GM18519 (cell line): ENCODE results near the gene CIT.

ENCODE experiments used
- ATAC-seq: cut with Tn5 transposase; IDR thresholded peaks from one replicate; pipeline ENCODE4 v1.9.1; 2021; ENCODE audit warnings: mild to moderate bottlenecking, moderate library complexity; ENCODE audit not compliant: unreplicated experiment, low FRiP score

CIT gene

GRCh38 chr12:119809023-119809422 lies 68.1 kb downstream of the CIT start:
- ATAC-seq, result no peak

GRCh38 chr12:119808441-119808840 lies 68.7 kb downstream of the CIT start:
- ATAC-seq, result no peak

DNA sequence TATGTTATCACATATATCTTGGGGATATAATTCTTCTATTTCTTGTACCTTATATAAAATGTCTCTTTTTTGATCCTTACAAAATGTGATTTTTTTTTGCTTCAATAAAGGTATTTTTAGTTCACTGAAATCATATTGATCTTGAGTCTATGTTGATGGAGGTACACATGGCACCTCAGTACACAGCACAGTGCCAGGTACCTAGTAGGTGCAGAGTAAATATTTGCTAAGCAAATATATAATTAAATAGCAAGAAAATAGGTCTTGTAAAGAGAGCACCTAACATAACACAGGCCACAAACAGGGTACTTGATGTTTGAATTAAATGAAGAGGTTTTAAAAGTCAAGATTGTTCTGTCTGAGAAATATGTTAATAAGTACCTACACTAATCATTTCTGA lies 69.7 kb downstream of the CIT start:
- no peak for ATAC-seq

DNA sequence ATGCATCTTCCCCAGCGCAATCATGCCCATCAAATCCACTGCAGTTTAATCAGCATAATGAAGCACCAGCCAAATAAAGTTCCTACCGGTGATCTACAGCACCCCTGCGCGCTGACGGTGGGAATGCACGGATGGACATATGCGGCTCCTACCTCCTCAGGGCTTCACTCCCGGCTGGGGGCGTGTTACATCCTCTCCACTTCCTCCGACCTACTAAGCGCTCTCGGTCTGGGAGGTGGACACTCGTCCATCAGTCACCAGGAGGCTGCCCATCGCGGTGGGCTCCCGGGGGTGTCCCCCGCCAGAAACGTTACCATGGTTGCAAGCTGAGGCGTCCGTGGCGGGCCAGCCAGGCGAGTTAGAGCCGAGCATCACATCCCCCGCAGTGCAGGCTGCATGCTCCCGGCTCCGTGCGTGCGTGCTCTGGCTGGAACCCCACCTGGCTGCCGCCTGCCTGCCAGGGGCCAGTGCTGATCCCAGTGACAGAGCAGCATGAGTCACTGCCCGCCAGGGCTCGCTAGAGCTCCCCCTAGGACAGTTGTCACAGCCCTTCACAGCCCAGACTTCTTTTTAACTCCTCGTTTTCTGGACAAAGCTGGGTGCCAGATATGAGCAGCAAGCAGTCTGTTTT lies 73.0 kb downstream of the CIT start:
- no peak for ATAC-seq

DNA sequence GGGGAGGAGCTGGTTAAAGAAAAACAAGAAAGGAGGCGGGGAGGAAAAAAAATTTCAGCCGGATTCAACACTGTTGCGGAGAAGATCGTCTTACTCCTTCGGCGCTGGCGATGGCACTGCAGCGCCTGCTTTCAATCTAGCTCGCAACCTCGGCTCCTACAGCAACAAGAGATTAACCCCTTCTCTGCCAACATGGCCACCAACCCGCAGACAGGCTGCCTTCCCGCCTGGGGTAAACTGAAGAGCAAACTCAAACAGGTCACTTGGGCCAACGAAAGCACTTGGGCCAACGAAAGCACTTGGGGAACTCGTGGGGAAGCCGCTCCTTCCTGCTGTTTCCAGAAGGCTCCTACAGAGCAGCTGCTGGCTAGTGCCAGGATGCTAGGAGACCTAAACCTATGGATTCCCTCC lies 73.7 kb downstream of the CIT start:
- no peak for ATAC-seq

DNA sequence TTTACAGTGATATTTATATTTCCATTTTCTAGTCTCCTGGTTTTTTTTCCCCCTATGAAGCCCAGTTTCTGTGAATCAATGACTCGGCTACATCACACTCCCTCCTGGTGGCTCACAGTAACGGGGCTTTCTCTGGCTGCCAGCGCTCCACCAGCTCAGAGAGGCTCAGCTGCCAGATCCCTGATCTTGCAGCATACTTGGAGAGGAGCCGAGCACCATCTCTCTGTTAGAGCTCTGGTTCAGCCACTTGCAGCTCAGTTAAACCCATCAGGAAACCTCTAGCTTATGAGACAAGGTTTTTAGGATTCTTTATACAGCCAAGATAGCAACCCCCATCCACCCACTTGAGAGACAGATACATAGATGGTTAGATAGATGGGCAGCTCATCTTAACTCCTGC lies 74.6 kb downstream of the CIT start:
- ATAC-seq, result no peak

- ATAC-seq, result no peak
Observed at GRCh38 chr12:119797090-119797489, 80.0 kb downstream of the CIT start.

DNA sequence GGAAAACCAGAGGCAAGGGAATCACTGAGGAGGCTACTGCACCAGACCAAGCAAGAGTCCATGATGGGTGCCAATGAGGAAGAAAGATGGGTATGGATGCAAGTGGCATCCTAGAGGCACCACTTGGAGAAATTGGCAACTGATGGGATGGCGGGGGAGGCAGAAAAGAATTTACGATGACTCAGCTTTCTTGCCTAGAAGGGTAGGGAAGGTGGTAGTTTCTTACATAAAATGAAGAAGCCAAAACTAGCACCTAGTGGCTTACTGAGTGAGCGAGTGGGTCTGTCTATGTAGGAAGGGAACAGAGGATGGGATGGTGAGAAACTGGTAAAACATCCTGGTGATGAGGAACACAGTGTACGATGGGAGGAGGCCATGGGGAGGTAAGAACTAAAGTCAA lies 80.8 kb downstream of the CIT start:
- no peak for ATAC-seq

DNA sequence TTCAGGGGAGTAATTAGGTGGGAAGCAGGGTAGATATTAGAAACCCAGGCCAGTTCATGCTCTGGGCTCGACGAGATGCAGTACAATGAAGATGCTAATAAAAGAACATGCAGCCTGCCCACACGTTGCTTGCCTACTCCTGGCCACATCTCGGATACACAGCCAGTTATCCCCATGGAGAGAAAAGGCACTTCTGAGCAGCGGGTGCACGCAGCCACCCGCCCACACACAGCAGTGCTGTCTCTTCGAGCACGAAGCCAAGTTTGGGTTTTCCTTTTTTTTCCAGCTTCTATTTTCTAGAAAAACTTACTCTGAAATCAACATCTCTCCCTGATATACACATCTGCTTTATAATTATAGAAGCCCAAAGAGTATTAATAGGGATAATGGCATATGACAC lies 85.7 kb downstream of the CIT start:
- ATAC-seq, result no peak

GRCh38 chr12:119788786-119789185 lies 88.3 kb downstream of the CIT start:
- no peak for ATAC-seq

GRCh38 chr12:119786539-119786938 lies 90.6 kb downstream of the CIT start:
- no peak for ATAC-seq

GRCh38 chr12:119784673-119785072 lies 92.4 kb downstream of the CIT start:
- no peak for ATAC-seq

- ATAC-seq, result no peak
Observed at GRCh38 chr12:119783787-119784186, 93.3 kb downstream of the CIT start.

DNA sequence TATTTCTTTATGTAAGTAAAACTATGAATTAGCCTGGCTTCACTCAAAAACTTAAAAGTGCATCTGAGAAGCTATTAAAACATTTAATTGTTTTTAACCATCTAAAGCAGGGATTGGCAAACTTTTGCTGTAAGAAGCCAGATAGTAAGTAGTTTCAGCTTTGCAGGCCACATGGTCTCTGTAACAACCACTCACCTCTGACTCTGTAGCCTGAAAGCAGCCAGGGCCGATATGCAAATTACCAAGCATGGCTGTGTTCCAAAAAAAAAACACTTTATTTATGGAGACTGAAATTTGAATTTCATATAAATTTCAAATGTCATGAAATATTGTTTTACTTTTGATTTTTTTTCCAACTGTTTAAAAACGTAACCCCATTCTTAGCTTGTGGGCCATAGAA lies 95.3 kb downstream of the CIT start:
- ATAC-seq, result peak; percentile 49

- ATAC-seq, result no peak
Observed at GRCh38 chr12:119780786-119781434, 96.2 kb downstream of the CIT start.

GRCh38 chr12:119775246-119775895 lies 101.7 kb downstream of the CIT start:
- ATAC-seq, result no peak

DNA sequence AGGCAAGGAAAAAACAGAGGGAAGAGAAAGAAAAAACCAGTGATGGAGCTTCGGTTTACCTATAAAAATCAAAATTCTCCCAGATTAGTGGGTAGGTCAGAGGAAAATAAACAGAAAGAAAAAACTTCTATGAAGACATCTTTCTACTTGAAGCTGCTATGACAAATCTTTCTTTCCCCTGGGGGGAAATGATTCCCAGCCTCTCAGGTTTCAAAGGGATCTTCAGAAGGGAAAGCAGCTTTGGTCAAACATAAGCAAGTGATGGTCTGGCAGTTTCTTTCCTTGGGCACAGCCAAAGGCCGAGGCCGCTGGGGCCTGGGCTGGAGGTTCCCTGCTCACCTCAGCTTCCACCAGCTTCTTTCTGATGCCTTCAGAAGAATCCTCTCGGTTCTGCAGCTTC lies 104.7 kb downstream of the CIT start:
- ATAC-seq, result no peak

DNA sequence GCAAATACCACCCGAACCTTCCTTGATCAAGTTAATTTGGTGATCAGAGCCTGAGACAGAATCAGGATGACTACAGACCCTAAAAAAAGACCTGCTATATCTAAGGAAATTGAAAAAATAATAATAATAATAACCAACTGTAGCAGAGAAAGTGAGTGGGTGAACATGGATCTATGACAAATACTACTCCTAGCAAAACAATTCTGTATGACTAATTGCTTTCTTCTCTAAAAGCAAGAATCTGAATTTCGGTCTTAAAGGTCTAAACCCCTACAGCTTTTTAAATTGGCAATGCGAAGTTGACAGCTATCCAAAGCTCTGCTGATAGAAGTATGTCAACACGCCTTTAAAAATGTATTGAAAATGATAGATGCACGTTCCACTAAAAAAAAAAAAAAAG lies 107.0 kb downstream of the CIT start:
- ATAC-seq, result no peak

DNA sequence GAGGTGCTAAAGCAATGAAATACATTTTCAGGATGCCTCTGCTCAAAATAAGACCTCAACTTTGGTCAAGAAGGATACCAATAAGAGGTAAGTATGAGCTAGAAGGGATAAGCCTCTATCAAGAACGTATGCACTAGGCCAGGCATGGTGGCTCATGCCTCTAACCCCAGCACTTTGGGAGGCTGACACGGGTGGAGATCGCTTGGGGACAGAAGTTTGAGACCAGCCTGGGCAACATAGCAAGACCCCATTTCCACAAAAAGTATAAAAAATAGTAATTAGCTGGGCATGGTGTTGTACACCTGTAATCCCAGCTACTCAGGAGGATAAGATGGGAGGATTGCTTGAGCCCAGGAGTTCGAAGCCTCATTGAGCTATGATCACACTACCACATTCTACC lies 114.5 kb downstream of the CIT start:
- ATAC-seq, result no peak

- no peak for ATAC-seq
Observed at GRCh38 chr12:119758722-119759121, 118.4 kb downstream of the CIT start.

GRCh38 chr12:119758234-119758633 lies 118.9 kb downstream of the CIT start:
- ATAC-seq, result no peak

GRCh38 chr12:119751961-119752360 lies 125.2 kb downstream of the CIT start:
- ATAC-seq, result no peak
